ENCODE data around the gene PDE4D.

The PDE4D gene

GRCh38 chr5:59716029-59716428 lies 177.5 kb downstream of the PDE4D start:
- peak; percentile 31 for DNase-seq (ENCODE audit: low read depth)
- no peak overlapping the region for H3K4me3 ChIP-seq (ENCODE audit: low read depth, low read length)
- TF ChIP-seq CTCF (conservative IDR thresholded peaks at IDR 0.05; ENCODE audit: low read depth, low read length) = no peak

DNA sequence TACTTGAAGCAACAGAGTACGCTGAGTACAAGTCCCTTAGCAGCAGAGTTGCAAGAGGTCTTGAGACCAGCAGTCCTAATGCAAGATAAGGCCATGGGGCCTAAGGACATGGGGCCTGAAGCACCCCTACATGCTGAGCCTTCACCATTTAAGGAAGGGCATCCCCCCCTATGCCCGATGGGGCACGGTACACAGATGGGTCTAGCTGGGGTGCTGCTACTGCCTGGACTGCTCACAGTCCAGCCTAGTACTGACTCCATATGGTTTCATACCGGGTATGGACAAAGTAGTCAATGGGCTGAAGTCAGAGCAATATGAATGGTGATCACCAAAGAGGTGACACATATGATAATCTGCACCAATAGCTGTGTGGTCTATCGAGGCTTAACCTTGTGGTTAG lies 178.3 kb downstream of the PDE4D start:
- no peak for DNase-seq (ENCODE audit: low read depth)
- TF ChIP-seq CTCF (conservative IDR thresholded peaks at IDR 0.05; ENCODE audit: low read depth, low read length) = no peak
- no peak overlapping the region for H3K4me3 ChIP-seq (ENCODE audit: low read depth, low read length)

DNA sequence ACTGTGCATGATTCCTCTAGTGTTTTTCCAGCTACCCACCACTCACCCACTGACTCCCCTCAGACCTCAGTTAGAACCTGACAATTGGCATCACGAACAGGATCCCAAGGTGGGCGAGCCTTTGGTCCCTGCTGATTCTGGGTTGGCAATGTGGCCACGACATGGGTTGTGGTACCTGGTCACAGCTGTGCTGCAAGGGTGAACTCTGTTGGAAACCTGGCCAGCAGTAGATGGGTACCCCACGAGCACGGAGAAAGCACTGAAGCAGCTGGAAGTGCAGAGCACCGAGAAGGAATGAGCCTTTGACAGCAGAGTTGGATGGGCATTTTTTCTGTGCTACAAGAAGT lies 180.1 kb downstream of the PDE4D start:
- no peak for DNase-seq (ENCODE audit: low read depth)
- H3K4me3 ChIP-seq (ENCODE audit: low read depth, low read length) = no peak overlapping the region
- no peak for TF ChIP-seq CTCF (conservative IDR thresholded peaks at IDR 0.05; ENCODE audit: low read depth, low read length)

- DNase-seq (ENCODE audit: low read depth) = peak; percentile 52
- no peak for TF ChIP-seq CTCF (conservative IDR thresholded peaks at IDR 0.05; ENCODE audit: low read depth, low read length)
- no peak overlapping the region for H3K4me3 ChIP-seq (ENCODE audit: low read depth, low read length)
Observed at GRCh38 chr5:59712836-59713497, 180.6 kb downstream of the PDE4D start.

- no peak overlapping the region for H3K4me3 ChIP-seq (ENCODE audit: low read depth, low read length)
- TF ChIP-seq CTCF (conservative IDR thresholded peaks at IDR 0.05; ENCODE audit: low read depth, low read length) = no peak
- DNase-seq (ENCODE audit: low read depth) = peak; percentile 57
Observed at GRCh38 chr5:59711310-59711709, 182.2 kb downstream of the PDE4D start.

- TF ChIP-seq CTCF (conservative IDR thresholded peaks at IDR 0.05; ENCODE audit: low read depth, low read length) = no peak
- H3K4me3 ChIP-seq (ENCODE audit: low read depth, low read length) = no peak overlapping the region
- DNase-seq (ENCODE audit: low read depth) = peak; percentile 92
Observed at GRCh38 chr5:59709846-59710245, 183.7 kb downstream of the PDE4D start.

- DNase-seq (ENCODE audit: low read depth) = peak; percentile 61
- no peak for TF ChIP-seq CTCF (conservative IDR thresholded peaks at IDR 0.05; ENCODE audit: low read depth, low read length)
- peak overlapping the region; percentile 15 for H3K4me3 ChIP-seq (ENCODE audit: low read depth, low read length)
Observed at GRCh38 chr5:59709346-59709821, 184.1 kb downstream of the PDE4D start.
